HepG2 (cell line): ENCODE results near the gene CDKN2A. TPM values are rescaled to one million over a fixed set of nuclear protein-coding genes. Genes with fewer than 3 reads are reported as not detected.

Source experiments
- AFF4 ChIP-seq: sonication (generic); formaldehyde crosslinking; IDR thresholded peaks from 2 replicates; pipeline ENCODE4 v1.4.0; 2020; ENCODE audit warnings: missing genetic modification reagents
- ARID5B ChIP-seq: IDR thresholded peaks from 2 replicates; pipeline ENCODE4 v1.4.0; 2020; ENCODE audit warnings: mild to moderate bottlenecking, missing genetic modification reagents
- BCL6 ChIP-seq: IDR thresholded peaks from 2 replicates; pipeline ENCODE4 v1.6.1; 2016; ENCODE audit warnings: missing genetic modification reagents, missing compliant biosample characterization
- CCDC6 ChIP-seq: sonication (generic); formaldehyde crosslinking; IDR thresholded peaks from 2 replicates; pipeline ENCODE4 v1.8.1; 2022; ENCODE audit warnings: mild to moderate bottlenecking, missing genetic modification reagents, moderate library complexity
- DNMT3B ChIP-seq: conservative IDR thresholded peaks from 2 replicates; pipeline ENCODE4 v1.6.1; 2016; ENCODE audit warnings: missing biosample characterization, control low read depth
- FOXJ3 ChIP-seq: sonication (generic); formaldehyde crosslinking; IDR thresholded peaks from 2 replicates; pipeline ENCODE4 v1.4.0; 2020; ENCODE audit warnings: missing genetic modification reagents, mild to moderate bottlenecking, borderline replicate concordance
- HDAC6 ChIP-seq: fragments of 200-600 bp; sonication (generic); IDR thresholded peaks from 2 replicates; pipeline ENCODE4 v1.7.0; 2017; ENCODE audit warnings: mild to moderate bottlenecking, antibody characterized with exemption, low read length, low read depth
- MIER2 ChIP-seq: IDR thresholded peaks from 2 replicates; pipeline ENCODE4 v1.6.1; 2016; ENCODE audit warnings: missing biosample characterization, missing genetic modification reagents
- RARA ChIP-seq: IDR thresholded peaks from 2 replicates; pipeline ENCODE4 v1.6.1; 2016; ENCODE audit warnings: missing genetic modification reagents, missing compliant biosample characterization
- SAP130 ChIP-seq: IDR thresholded peaks from 2 replicates; pipeline ENCODE4 v1.6.1; 2016; ENCODE audit warnings: low read depth
- SP1 ChIP-seq, 2 experiments: fragments of 450-650 bp in 1 of 2; sonication (generic) in 1 of 2; formaldehyde crosslinking in 1 of 2; IDR thresholded peaks; 2 replicates each; pipeline versions ENCODE4 v1.4.0 to v1.6.1; 2016 to 2020; ENCODE audit warnings: missing genetic modification reagents in 1 of 2
- ZBED4 ChIP-seq: sonication (generic); formaldehyde crosslinking; IDR thresholded peaks from 2 replicates; pipeline ENCODE4 v1.4.0; 2020; ENCODE audit warnings: missing genetic modification reagents, borderline replicate concordance
- ZC3H4 ChIP-seq: sonication (generic); formaldehyde crosslinking; IDR thresholded peaks from 2 replicates; pipeline ENCODE4 v1.4.0; 2020; ENCODE audit warnings: missing genetic modification reagents, borderline replicate concordance
- ZFP1 ChIP-seq: IDR thresholded peaks from 2 replicates; pipeline ENCODE4 v1.6.1; 2016
- ZNF282 ChIP-seq: fragments of 450-650 bp; IDR thresholded peaks from 2 replicates; pipeline ENCODE4 v1.6.1; 2018; ENCODE audit not compliant: partially characterized antibody
- ZNF691 ChIP-seq: sonication (generic); formaldehyde crosslinking; IDR thresholded peaks from 2 replicates; pipeline ENCODE4 v1.4.0; 2020; ENCODE audit warnings: missing genetic modification reagents, low read depth, mild to moderate bottlenecking, borderline replicate concordance
- ZSCAN20 ChIP-seq: sonication (generic); formaldehyde crosslinking; IDR thresholded peaks from 2 replicates; pipeline ENCODE4 v1.4.0; 2020; ENCODE audit warnings: missing genetic modification reagents, mild to moderate bottlenecking, borderline replicate concordance
- polyA plus RNA-seq, 8 experiments: library from polyadenylated mRNA; depleted of rRNA in 3 of 8; stranded (reverse) in 7 of 8; unstranded in 1 of 8; fragments of >200 nt; fragmentation: Illumina TruSeq in 4 of 8; extraction: Trizol in 4 of 8; gene quantifications; 2 replicates each; pipeline versions ENCODE4 v1.2.1 to v1.2.3, GENCODE V29; 2011 to 2016; ENCODE audit warnings: low read depth in 4 of 8, missing spikeins in 1 of 8, mixed read lengths in 1 of 8; ENCODE audit not compliant: insufficient read depth in 1 of 8
- total RNA-seq, 5 experiments: library from RNA; depleted of rRNA; stranded (reverse); fragments of >200 nt; fragmentation: Illumina TruSeq; extraction: Trizol; gene quantifications; 2 replicates each; pipeline ENCODE4 v1.2.3, GENCODE V29; 2016; ENCODE audit warnings: low read depth in 1 of 5

The CDKN2A gene
- total and polyA plus RNA-seq, 2 of the 13 experiments (the other 11 are each of a cell fraction or from before 2014, with no cell fraction given): 4.2 to 4.8 TPM

- TF ChIP-seq ZC3H4 (CRISPR knock-in tag) (no peak), ZBED4 (CRISPR knock-in tag) (0 out of 2 replicates have a peak, but pooled peaks have one; percentile 28), ZNF282 (no peak), ZNF691 (no peak), CCDC6 (CRISPR knock-in tag) (no peak), DNMT3B (CRISPR knock-in tag) (no peak), ARID5B (CRISPR knock-in tag) (no peak), BCL6 (CRISPR knock-in tag) (no peak), AFF4 (CRISPR knock-in tag) (no peak), SAP130 (CRISPR knock-in tag) (peak; percentile 35; the same call in 1 of the 2 replicates), HDAC6 (no peak), MIER2 (CRISPR knock-in tag) (peak; percentile 96), FOXJ3 (CRISPR knock-in tag) (no peak), SP1 (IDR thresholded peaks at IDR 0.05) (no peak), SP1 (CRISPR knock-in tag; IDR thresholded peaks at IDR 0.05) (no peak), ZSCAN20 (no peak), RARA (CRISPR knock-in tag) (peak; percentile 32; the same call in 1 of the 2 replicates), ZFP1 (CRISPR knock-in tag) (no peak)
Measured at GRCh38 chr9:22010866-22011625, 16.9 kb upstream of the CDKN2A start (continued).
